OCI-LY1 (cell line): ENCODE measurements around the gene KCNG4.

Experiments
- H2AFZ ChIP-seq: fragments of 200-600 bp; sonication (generic), shearing (Covaris generic); 2 replicates; pipeline ENCODE4 v1.6.0; 2014; ENCODE audit warnings: antibody characterized with exemption, mild to moderate bottlenecking, low read length
- H3F3A ChIP-seq: fragments of 200-600 bp; sonication (generic), shearing (Covaris generic); 2 replicates; pipeline ENCODE4 v1.6.0; 2014; ENCODE audit warnings: mild to moderate bottlenecking, antibody characterized with exemption, low read length, moderate library complexity; ENCODE audit not compliant: insufficient read depth
- H3K27ac ChIP-seq: fragments of 200-600 bp; sonication (generic); 2 replicates; pipeline ENCODE4 v1.5.1; 2014; ENCODE audit warnings: low read length, mixed run types, mild to moderate bottlenecking, low read depth; ENCODE audit not compliant: poor library complexity, severe bottlenecking
- H3K27me3 ChIP-seq: fragments of 200-600 bp; sonication (generic); 2 replicates; pipeline ENCODE4 v1.6.0; 2014; ENCODE audit warnings: antibody characterized with exemption, mild to moderate bottlenecking, low read length, moderate library complexity; ENCODE audit not compliant: insufficient read depth
- H3K36me3 ChIP-seq: fragments of 200-600 bp; sonication (generic); 2 replicates; pipeline ENCODE4 v1.6.1; 2014; ENCODE audit warnings: mild to moderate bottlenecking, antibody characterized with exemption, low read length, moderate library complexity, mixed read lengths; ENCODE audit not compliant: insufficient read depth
- H3K4me1 ChIP-seq: fragments of 200-600 bp; sonication (generic); 2 replicates; pipeline ENCODE4 v1.5.1; 2014; ENCODE audit warnings: mild to moderate bottlenecking, low read length, moderate library complexity; ENCODE audit not compliant: insufficient read depth, severe bottlenecking
- H3K4me2 ChIP-seq: fragments of 200-600 bp; sonication (generic), shearing (Covaris generic); 2 replicates; pipeline ENCODE4 v1.6.1; 2014; ENCODE audit warnings: low read length
- H3K4me3 ChIP-seq: fragments of 200-600 bp; sonication (generic); 2 replicates; pipeline ENCODE4 v1.5.1; 2014; ENCODE audit warnings: low read length, low read depth, mild to moderate bottlenecking, mixed read lengths; ENCODE audit not compliant: poor library complexity, severe bottlenecking
- H3K79me2 ChIP-seq: fragments of 200-600 bp; shearing (Covaris generic); 2 replicates; pipeline ENCODE4 v1.6.1; 2016; ENCODE audit warnings: mixed run types, low read length, mixed read lengths; ENCODE audit not compliant: insufficient read depth
- H3K9ac ChIP-seq: fragments of 200-600 bp; sonication (generic), shearing (Covaris generic); 2 replicates; pipeline ENCODE4 v1.6.1; 2014; ENCODE audit warnings: mild to moderate bottlenecking, low read length, mixed read lengths
- H3K9me2 ChIP-seq: fragments of 200-600 bp; sonication (generic), shearing (Covaris generic); 2 replicates; pipeline ENCODE4 v1.6.1; 2014; ENCODE audit warnings: low read depth, mild to moderate bottlenecking, low read length, mixed read lengths
- H3K9me3 ChIP-seq: fragments of 200-600 bp; shearing (Covaris generic); 2 replicates; pipeline ENCODE4 v1.6.1; 2014; ENCODE audit warnings: low read length, mixed read lengths
- H4K20me1 ChIP-seq: fragments of 200-600 bp; sonication (generic), shearing (Covaris generic); 2 replicates; pipeline ENCODE4 v1.6.0; 2016; ENCODE audit warnings: mild to moderate bottlenecking, low read length; ENCODE audit not compliant: insufficient read depth
- EZH2 ChIP-seq: fragments of 200-600 bp; sonication (generic), shearing (Covaris generic); IDR thresholded peaks from 2 replicates; pipeline ENCODE4 v1.8.0; 2017; ENCODE audit warnings: borderline replicate concordance, mixed run types, mild to moderate bottlenecking, antibody characterized with exemption, low read length, moderate library complexity, mixed read lengths
- TF ChIP-seq, protein P1 (sequence below): fragments of 200-600 bp; sonication (generic), shearing (Covaris generic); IDR thresholded peaks from 2 replicates; pipeline ENCODE4 v1.5.1; 2017; ENCODE audit warnings: mild to moderate bottlenecking, antibody characterized with exemption, low read length, moderate library complexity, mixed read lengths

Gene KCNG4

DNA sequence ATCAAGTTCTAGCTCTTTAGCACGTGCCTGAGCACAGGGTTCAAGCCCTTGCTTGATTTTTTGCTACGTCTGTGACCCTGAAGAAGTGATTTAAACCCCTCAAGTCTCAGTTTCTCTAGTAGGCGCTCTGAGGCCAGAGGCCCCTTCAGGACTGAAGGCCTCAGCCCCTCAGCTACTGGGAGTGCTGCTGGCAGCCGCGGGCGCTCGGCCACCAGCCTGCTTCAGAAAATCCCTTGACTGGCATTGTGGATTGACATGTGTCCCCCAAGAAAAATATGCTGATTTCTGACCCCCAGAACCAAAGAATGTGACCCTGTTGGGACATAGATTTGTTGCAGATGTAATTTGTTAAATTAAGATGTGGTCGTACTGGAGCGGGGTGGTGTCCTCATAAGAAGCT, 34.7 kb upstream of the KCNG4 start:
- Histone ChIP-seq H3K79me2 (no peaks in the 10 kb centered on the region), H3K4me2 (no peak overlapping the region), H3K9me3 (no peaks in the 10 kb centered on the region), H3K9ac (no peak overlapping the region), H3K27me3 (no peaks in the 10 kb centered on the region), H3K9me2 (no peaks in the 10 kb centered on the region), H3F3A (no peaks in the 10 kb centered on the region), H3K4me1 (no peaks in the 10 kb centered on the region), H3K27ac (no peak overlapping the region), H3K4me3 (no peak overlapping the region), H3K36me3 (no peaks in the 10 kb centered on the region), H4K20me1 (no peaks in the 10 kb centered on the region), H2AFZ (no peak overlapping the region)
- TF ChIP-seq, protein P1, sequence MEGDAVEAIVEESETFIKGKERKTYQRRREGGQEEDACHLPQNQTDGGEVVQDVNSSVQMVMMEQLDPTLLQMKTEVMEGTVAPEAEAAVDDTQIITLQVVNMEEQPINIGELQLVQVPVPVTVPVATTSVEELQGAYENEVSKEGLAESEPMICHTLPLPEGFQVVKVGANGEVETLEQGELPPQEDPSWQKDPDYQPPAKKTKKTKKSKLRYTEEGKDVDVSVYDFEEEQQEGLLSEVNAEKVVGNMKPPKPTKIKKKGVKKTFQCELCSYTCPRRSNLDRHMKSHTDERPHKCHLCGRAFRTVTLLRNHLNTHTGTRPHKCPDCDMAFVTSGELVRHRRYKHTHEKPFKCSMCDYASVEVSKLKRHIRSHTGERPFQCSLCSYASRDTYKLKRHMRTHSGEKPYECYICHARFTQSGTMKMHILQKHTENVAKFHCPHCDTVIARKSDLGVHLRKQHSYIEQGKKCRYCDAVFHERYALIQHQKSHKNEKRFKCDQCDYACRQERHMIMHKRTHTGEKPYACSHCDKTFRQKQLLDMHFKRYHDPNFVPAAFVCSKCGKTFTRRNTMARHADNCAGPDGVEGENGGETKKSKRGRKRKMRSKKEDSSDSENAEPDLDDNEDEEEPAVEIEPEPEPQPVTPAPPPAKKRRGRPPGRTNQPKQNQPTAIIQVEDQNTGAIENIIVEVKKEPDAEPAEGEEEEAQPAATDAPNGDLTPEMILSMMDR, result no peak
- TF ChIP-seq EZH2, result no peak

DNA sequence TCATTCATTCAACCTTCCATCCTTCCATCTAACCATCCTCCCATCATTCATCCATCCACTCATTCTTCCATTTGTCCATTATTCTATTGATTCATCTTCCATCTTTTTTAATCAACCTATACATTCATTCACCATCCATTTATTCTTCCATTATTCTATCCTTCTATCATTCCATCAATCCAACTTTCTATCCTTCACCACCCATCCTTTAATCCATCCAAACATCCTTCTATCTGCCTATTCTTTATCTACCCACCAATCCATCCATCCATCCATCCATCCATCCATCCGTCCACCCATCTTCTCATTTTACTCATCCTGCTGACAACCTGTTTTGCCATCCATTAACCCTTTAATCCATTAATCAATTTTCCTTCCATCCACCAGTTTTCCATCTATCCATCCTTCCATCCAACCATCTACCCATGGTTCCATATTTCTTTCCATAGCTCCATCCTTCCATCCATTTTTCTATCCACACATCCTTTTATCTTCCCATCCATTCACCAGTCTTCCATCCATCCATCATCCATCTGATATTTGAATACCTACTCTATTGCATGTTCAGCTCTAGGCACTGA, 33.0 kb upstream of the KCNG4 start:
- Histone ChIP-seq H3K9me2 (no peaks in the 10 kb centered on the region), H3K4me3 (no peak overlapping the region), H3K79me2 (no peaks in the 10 kb centered on the region), H3K36me3 (no peaks in the 10 kb centered on the region), H3K4me1 (no peaks in the 10 kb centered on the region), H3K27me3 (no peaks in the 10 kb centered on the region), H4K20me1 (no peaks in the 10 kb centered on the region), H3K9ac (no peak overlapping the region), H3K4me2 (no peak overlapping the region), H3K9me3 (no peaks in the 10 kb centered on the region), H3K27ac (no peak overlapping the region), H2AFZ (no peak overlapping the region), H3F3A (no peaks in the 10 kb centered on the region)
- TF ChIP-seq EZH2, result no peak
- TF ChIP-seq, protein P1, result no peak

DNA sequence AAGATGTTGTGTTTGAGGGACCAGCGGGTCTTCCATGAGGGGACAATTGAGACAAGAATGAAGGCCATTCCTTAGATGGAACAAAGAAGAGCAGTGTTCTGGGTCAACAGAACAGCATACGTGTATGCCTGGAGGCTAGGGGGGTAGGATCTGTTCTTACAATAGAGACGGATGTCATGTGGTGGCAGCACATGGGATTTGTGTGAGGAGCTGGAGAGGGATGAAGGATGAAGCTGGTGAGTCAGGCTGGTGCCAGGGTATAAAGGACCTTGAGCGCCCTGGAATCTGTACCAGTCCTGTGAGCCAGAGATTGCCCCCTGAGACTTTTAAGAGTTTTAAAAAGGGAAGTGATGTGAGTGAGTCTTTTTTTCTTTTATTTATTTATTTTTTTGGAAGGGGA, 32.1 kb upstream of the KCNG4 start:
- Histone ChIP-seq H3F3A (no peaks in the 10 kb centered on the region), H2AFZ (no peak overlapping the region), H3K4me3 (no peak overlapping the region)

More for the DNA sequence above, 32.1 kb upstream of the KCNG4 start:
- no peak overlapping the region for H3K4me2 ChIP-seq
- no peak overlapping the region for H3K9ac ChIP-seq
- no peaks in the 10 kb centered on the region for H3K9me2 ChIP-seq
- H3K27me3 ChIP-seq, result no peaks in the 10 kb centered on the region
- no peak overlapping the region for H3K27ac ChIP-seq
- no peaks in the 10 kb centered on the region for H3K9me3 ChIP-seq
- TF ChIP-seq, protein P1, result no peak
- no peak for TF ChIP-seq EZH2
- H4K20me1 ChIP-seq, result no peaks in the 10 kb centered on the region
- H3K79me2 ChIP-seq, result no peaks in the 10 kb centered on the region
- no peaks in the 10 kb centered on the region for H3K36me3 ChIP-seq
- no peaks in the 10 kb centered on the region for H3K4me1 ChIP-seq
